ENCODE data around the gene FCRL1.

The FCRL1 gene

GRCh38 chr1:157775101-157775870 lies 44.6 kb downstream of the FCRL1 start:
- H3K36me3 Mint-ChIP-seq = no peaks in the 10 kb centered on the region
- no peaks in the 10 kb centered on the region for H3K4me1 Mint-ChIP-seq
- H3K27ac Mint-ChIP-seq = no peak overlapping the region
- no peak overlapping the region for H3K4me3 Mint-ChIP-seq
- CTCF ChIA-PET = no interaction called here
- no peaks in the 10 kb centered on the region for H3K27me3 Mint-ChIP-seq
- no peaks in the 10 kb centered on the region for H3K9me3 Mint-ChIP-seq
- DNase-seq = no peak

- Mint-ChIP-seq H3K9me3 (no peaks in the 10 kb centered on the region), H3K4me3 (no peak overlapping the region), H3K27ac (no peak overlapping the region), H3K4me1 (no peaks in the 10 kb centered on the region), H3K36me3 (no peaks in the 10 kb centered on the region), H3K27me3 (no peaks in the 10 kb centered on the region)
- DNase-seq = no peak
- CTCF ChIA-PET = no interaction called here
Observed at GRCh38 chr1:157774412-157774811, 45.5 kb downstream of the FCRL1 start.

- CTCF ChIA-PET = no interaction called here
- no peaks in the 10 kb centered on the region for H3K4me1 Mint-ChIP-seq
- no peaks in the 10 kb centered on the region for H3K9me3 Mint-ChIP-seq
- no peak overlapping the region for H3K27ac Mint-ChIP-seq
- H3K36me3 Mint-ChIP-seq = no peaks in the 10 kb centered on the region
- H3K4me3 Mint-ChIP-seq = no peak overlapping the region
- no peaks in the 10 kb centered on the region for H3K27me3 Mint-ChIP-seq
- DNase-seq = no peak
Observed at GRCh38 chr1:157773493-157774350, 46.2 kb downstream of the FCRL1 start.

GRCh38 chr1:157771661-157772425 lies 48.1 kb downstream of the FCRL1 start:
- Mint-ChIP-seq H3K9me3 (no peaks in the 10 kb centered on the region), H3K27ac (no peak overlapping the region), H3K27me3 (no peaks in the 10 kb centered on the region), H3K4me3 (no peak overlapping the region), H3K4me1 (no peaks in the 10 kb centered on the region), H3K36me3 (no peaks in the 10 kb centered on the region)
- no peak for DNase-seq
- CTCF ChIA-PET = interaction anchor here (1.5 kb wide), 1 partner anchor 192 kb away, joined by 3 read pairs; no protein-coding TSS in a partner anchor

- H3K27me3 Mint-ChIP-seq = no peaks in the 10 kb centered on the region
- CTCF ChIA-PET = interaction anchor here (1.0 to 1.5 kb wide), 2 partner anchors 15 to 190 kb away, joined by 3 read pairs; no protein-coding TSS in a partner anchor
- H3K27ac Mint-ChIP-seq = no peak overlapping the region
- H3K4me1 Mint-ChIP-seq = no peaks in the 10 kb centered on the region
- DNase-seq = no peak
- H3K36me3 Mint-ChIP-seq = no peaks in the 10 kb centered on the region
- H3K4me3 Mint-ChIP-seq = no peak overlapping the region
- no peaks in the 10 kb centered on the region for H3K9me3 Mint-ChIP-seq
Observed at GRCh38 chr1:157770442-157771043, 49.4 kb downstream of the FCRL1 start.

GRCh38 chr1:157766792-157767191 lies 53.1 kb downstream of the FCRL1 start:
- H3K4me1 Mint-ChIP-seq = no peaks in the 10 kb centered on the region
- DNase-seq = no peak
- no peak overlapping the region for H3K4me3 Mint-ChIP-seq
- no peaks in the 10 kb centered on the region for H3K36me3 Mint-ChIP-seq
- no peaks in the 10 kb centered on the region for H3K9me3 Mint-ChIP-seq
- no peaks in the 10 kb centered on the region for H3K27me3 Mint-ChIP-seq
- H3K27ac Mint-ChIP-seq = no peak overlapping the region
- CTCF ChIA-PET = no interaction called here

GRCh38 chr1:157758018-157758417 lies 61.9 kb downstream of the FCRL1 start:
- Mint-ChIP-seq H3K36me3 (no peaks in the 10 kb centered on the region), H3K4me3 (no peak overlapping the region), H3K4me1 (no peaks in the 10 kb centered on the region), H3K27me3 (no peaks in the 10 kb centered on the region), H3K27ac (no peak overlapping the region), H3K9me3 (no peaks in the 10 kb centered on the region)
- no peak for DNase-seq
- CTCF ChIA-PET = no interaction called here

- Mint-ChIP-seq H3K27ac (no peak overlapping the region), H3K4me3 (no peak overlapping the region), H3K27me3 (no peaks in the 10 kb centered on the region), H3K36me3 (no peaks in the 10 kb centered on the region), H3K4me1 (no peaks in the 10 kb centered on the region), H3K9me3 (no peaks in the 10 kb centered on the region)
- CTCF ChIA-PET = no interaction called here
- DNase-seq = no peak
Observed at GRCh38 chr1:157753611-157754010, 66.3 kb downstream of the FCRL1 start.

GRCh38 chr1:157751283-157751682 lies 68.6 kb downstream of the FCRL1 start:
- Mint-ChIP-seq H3K9me3 (no peaks in the 10 kb centered on the region), H3K4me3 (no peak overlapping the region), H3K36me3 (no peaks in the 10 kb centered on the region), H3K27me3 (no peaks in the 10 kb centered on the region), H3K4me1 (no peaks in the 10 kb centered on the region), H3K27ac (no peak overlapping the region)
- CTCF ChIA-PET = no interaction called here
- DNase-seq = no peak

GRCh38 chr1:157748262-157748817 lies 71.6 kb downstream of the FCRL1 start:
- no peak overlapping the region for H3K4me3 Mint-ChIP-seq
- no peaks in the 10 kb centered on the region for H3K9me3 Mint-ChIP-seq
- no peaks in the 10 kb centered on the region for H3K27me3 Mint-ChIP-seq
- H3K4me1 Mint-ChIP-seq = no peaks in the 10 kb centered on the region
- no peak for DNase-seq
- no peak overlapping the region for H3K27ac Mint-ChIP-seq
- CTCF ChIA-PET = no interaction called here
- no peaks in the 10 kb centered on the region for H3K36me3 Mint-ChIP-seq
